ENCODE data around the gene ANKRD6. TPM values are rescaled to one million over a fixed set of nuclear protein-coding genes. Genes with fewer than 3 reads are reported as not detected.

The ANKRD6 gene
- polyA plus RNA-seq, 1 of the 3 experiments (the other 2 are of a cell fraction): 2.6 TPM

DNA sequence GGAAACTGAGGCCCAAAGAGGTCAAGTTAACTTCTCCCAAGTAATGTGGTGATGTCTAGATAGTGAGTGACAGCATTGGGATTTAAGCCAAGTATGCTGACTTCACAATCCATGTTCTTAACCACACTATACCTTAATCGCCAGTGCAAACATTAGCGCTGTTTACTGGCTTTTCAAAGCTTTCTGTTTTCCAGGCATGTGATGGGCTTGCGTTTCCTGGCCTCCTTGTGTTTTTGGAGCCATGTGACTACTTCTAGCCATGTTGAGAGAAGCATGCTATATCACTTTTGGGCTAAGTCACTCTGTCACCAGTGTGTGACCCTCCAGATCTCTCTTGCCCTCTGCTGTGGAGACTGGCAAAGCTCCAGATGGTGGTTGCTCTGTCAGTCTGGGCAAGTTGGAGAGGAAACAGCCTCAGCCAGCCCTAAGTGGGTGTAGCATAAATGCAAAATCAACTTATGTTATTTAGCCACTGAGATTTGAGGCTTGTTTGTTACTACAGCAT, 76.9 kb downstream of the ANKRD6 start:
- Histone ChIP-seq H3K9me2 (no peaks in the 10 kb centered on the region), H3K27ac (ENCODE audit: low read depth in 2 of 2, low read length in 1 of 2) (no peak overlapping the region), H3K4me1 (ENCODE audit: control insufficient read depth in 1 of 2, insufficient read depth in 2 of 2, low read depth in 1 of 2, low read length in 1 of 2) (peaks cover 0 to 6% of the 10 kb centered on the region in 2 experiments; a peak in 1 of 4 replicates), H3K4me2 (no peak overlapping the region), H3K9ac (no peak overlapping the region), H2AFZ (ENCODE audit: low read depth) (no peak overlapping the region), H3F3A (replicated peaks; ENCODE audit: insufficient read depth) (no peaks in the 10 kb centered on the region), H3K36me3 (replicated peaks in 1 of 2; ENCODE audit: control insufficient read depth in 1 of 2, insufficient read depth in 2 of 2, low read length in 1 of 2) (no peaks in the 10 kb centered on the region), H3K4me3 (ENCODE audit: low read depth in 2 of 2, low read length in 1 of 2) (no peak overlapping the region), H3K9me3 (no peaks in the 10 kb centered on the region), H4K20me1 (ENCODE audit: insufficient read depth) (no peaks in the 10 kb centered on the region), H3K27me3 (ENCODE audit: insufficient read depth) (no peaks in the 10 kb centered on the region), H3K79me2 (ENCODE audit: insufficient read depth) (no peaks in the 10 kb centered on the region)
- TF ChIP-seq POLR2AphosphoS5 (IDR thresholded peaks at IDR 0.05; ENCODE audit: low read depth, low read length): no peak
- TF ChIP-seq FOXJ3 (CRISPR knock-in tag; IDR thresholded peaks at IDR 0.05): no peak
- no peak for TF ChIP-seq GABPA (IDR thresholded peaks at IDR 0.05; ENCODE audit: low read depth)
- no peak for TF ChIP-seq EP300 (IDR thresholded peaks at IDR 0.05; ENCODE audit: borderline replicate concordance in 1 of 2, low read depth in 1 of 2, low read length in 1 of 2)
- CTCF ChIA-PET: no interaction called here
- POLR2A ChIA-PET: no interaction called here
- 85% methylated on average over 3 of the region's 3 CpGs for WGBS (ENCODE audit: low lambda C conversion rate)
- DNase-seq: peak; percentile 24

DNA sequence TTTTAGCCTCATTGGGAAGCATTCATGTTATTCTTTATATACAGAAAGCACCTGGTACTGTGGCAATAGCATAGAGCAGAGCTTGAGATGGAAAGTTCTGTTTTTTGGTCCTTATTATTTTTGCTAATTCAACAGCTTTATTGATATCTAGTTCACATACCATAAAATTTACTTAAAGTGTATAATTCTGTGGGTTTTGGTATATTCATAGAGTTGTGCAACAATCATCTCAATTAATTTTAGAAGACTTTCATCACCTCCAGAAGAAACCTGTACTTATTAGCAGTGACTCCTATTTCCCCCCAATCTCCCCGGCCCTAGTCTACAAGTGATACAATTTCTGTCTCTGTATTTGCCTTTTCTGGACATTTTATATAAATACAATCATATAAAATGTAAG, 77.4 kb downstream of the ANKRD6 start:
- H3K4me1 ChIP-seq (ENCODE audit: control insufficient read depth in 1 of 2, insufficient read depth in 2 of 2, low read depth in 1 of 2, low read length in 1 of 2): peaks cover 0 to 6% of the 10 kb centered on the region in 2 experiments; a peak in 1 of 4 replicates
- no peaks in the 10 kb centered on the region for H3K9me2 ChIP-seq
- H3K27me3 ChIP-seq (ENCODE audit: insufficient read depth): no peaks in the 10 kb centered on the region
- H3K9ac ChIP-seq: no peak overlapping the region
- no peak overlapping the region for H2AFZ ChIP-seq (ENCODE audit: low read depth)
- ChIA-PET POLR2A (no interaction called here), CTCF (interaction anchor here (0.6 kb wide), 1 partner anchor 89 kb away, joined by 3 read pairs; no protein-coding TSS in a partner anchor)
- H3F3A ChIP-seq (replicated peaks; ENCODE audit: insufficient read depth): no peaks in the 10 kb centered on the region
- no peak overlapping the region for H3K27ac ChIP-seq (ENCODE audit: low read depth in 2 of 2, low read length in 1 of 2)
- WGBS (ENCODE audit: low lambda C conversion rate): 60% methylated on average over 1 of the region's 1 CpG
- H3K36me3 ChIP-seq (replicated peaks in 1 of 2; ENCODE audit: control insufficient read depth in 1 of 2, insufficient read depth in 2 of 2, low read length in 1 of 2): no peaks in the 10 kb centered on the region
- H3K4me2 ChIP-seq: no peak overlapping the region
- DNase-seq: no peak
- no peaks in the 10 kb centered on the region for H3K79me2 ChIP-seq (ENCODE audit: insufficient read depth)
- no peaks in the 10 kb centered on the region for H4K20me1 ChIP-seq (ENCODE audit: insufficient read depth)
- H3K9me3 ChIP-seq: no peaks in the 10 kb centered on the region
- no peak overlapping the region for H3K4me3 ChIP-seq (ENCODE audit: low read depth in 2 of 2, low read length in 1 of 2)
- TF ChIP-seq, protein P1, sequence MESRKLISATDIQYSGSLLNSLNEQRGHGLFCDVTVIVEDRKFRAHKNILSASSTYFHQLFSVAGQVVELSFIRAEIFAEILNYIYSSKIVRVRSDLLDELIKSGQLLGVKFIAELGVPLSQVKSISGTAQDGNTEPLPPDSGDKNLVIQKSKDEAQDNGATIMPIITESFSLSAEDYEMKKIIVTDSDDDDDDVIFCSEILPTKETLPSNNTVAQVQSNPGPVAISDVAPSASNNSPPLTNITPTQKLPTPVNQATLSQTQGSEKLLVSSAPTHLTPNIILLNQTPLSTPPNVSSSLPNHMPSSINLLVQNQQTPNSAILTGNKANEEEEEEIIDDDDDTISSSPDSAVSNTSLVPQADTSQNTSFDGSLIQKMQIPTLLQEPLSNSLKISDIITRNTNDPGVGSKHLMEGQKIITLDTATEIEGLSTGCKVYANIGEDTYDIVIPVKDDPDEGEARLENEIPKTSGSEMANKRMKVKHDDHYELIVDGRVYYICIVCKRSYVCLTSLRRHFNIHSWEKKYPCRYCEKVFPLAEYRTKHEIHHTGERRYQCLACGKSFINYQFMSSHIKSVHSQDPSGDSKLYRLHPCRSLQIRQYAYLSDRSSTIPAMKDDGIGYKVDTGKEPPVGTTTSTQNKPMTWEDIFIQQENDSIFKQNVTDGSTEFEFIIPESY (IDR thresholded peaks at IDR 0.05; ENCODE audit: borderline replicate concordance, low read depth): no peak
- TF ChIP-seq RCOR1 (IDR thresholded peaks at IDR 0.05; ENCODE audit: low read length) (no peak), RXRA (IDR thresholded peaks at IDR 0.05; ENCODE audit: borderline replicate concordance, low read depth) (no peak), GABPA (IDR thresholded peaks at IDR 0.05; ENCODE audit: low read depth) (no peak), GATA2 (CRISPR knock-in tag; IDR thresholded peaks at IDR 0.05) (no peak), JUND (IDR thresholded peaks at IDR 0.05) (no peak), SMC3 (IDR thresholded peaks at IDR 0.05; ENCODE audit: low read depth, low read length) (no peak), MEF2A (IDR thresholded peaks at IDR 0.05; ENCODE audit: borderline replicate concordance, low read depth) (no peak), FOSL2 (IDR thresholded peaks at IDR 0.05; ENCODE audit: borderline replicate concordance, low read depth) (no peak), SIN3A (IDR thresholded peaks at IDR 0.05; ENCODE audit: borderline replicate concordance, low read depth, low read length) (no peak), TAF1 (IDR thresholded peaks at IDR 0.05; ENCODE audit: borderline replicate concordance, low read depth, low read length) (no peak)
- TF ChIP-seq, protein P2, sequence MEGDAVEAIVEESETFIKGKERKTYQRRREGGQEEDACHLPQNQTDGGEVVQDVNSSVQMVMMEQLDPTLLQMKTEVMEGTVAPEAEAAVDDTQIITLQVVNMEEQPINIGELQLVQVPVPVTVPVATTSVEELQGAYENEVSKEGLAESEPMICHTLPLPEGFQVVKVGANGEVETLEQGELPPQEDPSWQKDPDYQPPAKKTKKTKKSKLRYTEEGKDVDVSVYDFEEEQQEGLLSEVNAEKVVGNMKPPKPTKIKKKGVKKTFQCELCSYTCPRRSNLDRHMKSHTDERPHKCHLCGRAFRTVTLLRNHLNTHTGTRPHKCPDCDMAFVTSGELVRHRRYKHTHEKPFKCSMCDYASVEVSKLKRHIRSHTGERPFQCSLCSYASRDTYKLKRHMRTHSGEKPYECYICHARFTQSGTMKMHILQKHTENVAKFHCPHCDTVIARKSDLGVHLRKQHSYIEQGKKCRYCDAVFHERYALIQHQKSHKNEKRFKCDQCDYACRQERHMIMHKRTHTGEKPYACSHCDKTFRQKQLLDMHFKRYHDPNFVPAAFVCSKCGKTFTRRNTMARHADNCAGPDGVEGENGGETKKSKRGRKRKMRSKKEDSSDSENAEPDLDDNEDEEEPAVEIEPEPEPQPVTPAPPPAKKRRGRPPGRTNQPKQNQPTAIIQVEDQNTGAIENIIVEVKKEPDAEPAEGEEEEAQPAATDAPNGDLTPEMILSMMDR (IDR thresholded peaks at IDR 0.05): no peak
- TF ChIP-seq, protein P3, sequence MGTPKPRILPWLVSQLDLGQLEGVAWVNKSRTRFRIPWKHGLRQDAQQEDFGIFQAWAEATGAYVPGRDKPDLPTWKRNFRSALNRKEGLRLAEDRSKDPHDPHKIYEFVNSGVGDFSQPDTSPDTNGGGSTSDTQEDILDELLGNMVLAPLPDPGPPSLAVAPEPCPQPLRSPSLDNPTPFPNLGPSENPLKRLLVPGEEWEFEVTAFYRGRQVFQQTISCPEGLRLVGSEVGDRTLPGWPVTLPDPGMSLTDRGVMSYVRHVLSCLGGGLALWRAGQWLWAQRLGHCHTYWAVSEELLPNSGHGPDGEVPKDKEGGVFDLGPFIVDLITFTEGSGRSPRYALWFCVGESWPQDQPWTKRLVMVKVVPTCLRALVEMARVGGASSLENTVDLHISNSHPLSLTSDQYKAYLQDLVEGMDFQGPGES (IDR thresholded peaks at IDR 0.05; ENCODE audit: low read depth, low read length): no peak
- TF ChIP-seq, protein P4, sequence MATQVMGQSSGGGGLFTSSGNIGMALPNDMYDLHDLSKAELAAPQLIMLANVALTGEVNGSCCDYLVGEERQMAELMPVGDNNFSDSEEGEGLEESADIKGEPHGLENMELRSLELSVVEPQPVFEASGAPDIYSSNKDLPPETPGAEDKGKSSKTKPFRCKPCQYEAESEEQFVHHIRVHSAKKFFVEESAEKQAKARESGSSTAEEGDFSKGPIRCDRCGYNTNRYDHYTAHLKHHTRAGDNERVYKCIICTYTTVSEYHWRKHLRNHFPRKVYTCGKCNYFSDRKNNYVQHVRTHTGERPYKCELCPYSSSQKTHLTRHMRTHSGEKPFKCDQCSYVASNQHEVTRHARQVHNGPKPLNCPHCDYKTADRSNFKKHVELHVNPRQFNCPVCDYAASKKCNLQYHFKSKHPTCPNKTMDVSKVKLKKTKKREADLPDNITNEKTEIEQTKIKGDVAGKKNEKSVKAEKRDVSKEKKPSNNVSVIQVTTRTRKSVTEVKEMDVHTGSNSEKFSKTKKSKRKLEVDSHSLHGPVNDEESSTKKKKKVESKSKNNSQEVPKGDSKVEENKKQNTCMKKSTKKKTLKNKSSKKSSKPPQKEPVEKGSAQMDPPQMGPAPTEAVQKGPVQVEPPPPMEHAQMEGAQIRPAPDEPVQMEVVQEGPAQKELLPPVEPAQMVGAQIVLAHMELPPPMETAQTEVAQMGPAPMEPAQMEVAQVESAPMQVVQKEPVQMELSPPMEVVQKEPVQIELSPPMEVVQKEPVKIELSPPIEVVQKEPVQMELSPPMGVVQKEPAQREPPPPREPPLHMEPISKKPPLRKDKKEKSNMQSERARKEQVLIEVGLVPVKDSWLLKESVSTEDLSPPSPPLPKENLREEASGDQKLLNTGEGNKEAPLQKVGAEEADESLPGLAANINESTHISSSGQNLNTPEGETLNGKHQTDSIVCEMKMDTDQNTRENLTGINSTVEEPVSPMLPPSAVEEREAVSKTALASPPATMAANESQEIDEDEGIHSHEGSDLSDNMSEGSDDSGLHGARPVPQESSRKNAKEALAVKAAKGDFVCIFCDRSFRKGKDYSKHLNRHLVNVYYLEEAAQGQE (IDR thresholded peaks at IDR 0.05; ENCODE audit: low read depth, low read length): no peak
- TF ChIP-seq, protein P5, sequence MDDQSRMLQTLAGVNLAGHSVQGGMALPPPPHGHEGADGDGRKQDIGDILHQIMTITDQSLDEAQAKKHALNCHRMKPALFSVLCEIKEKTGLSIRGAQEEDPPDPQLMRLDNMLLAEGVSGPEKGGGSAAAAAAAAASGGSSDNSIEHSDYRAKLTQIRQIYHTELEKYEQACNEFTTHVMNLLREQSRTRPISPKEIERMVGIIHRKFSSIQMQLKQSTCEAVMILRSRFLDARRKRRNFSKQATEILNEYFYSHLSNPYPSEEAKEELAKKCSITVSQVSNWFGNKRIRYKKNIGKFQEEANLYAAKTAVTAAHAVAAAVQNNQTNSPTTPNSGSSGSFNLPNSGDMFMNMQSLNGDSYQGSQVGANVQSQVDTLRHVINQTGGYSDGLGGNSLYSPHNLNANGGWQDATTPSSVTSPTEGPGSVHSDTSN (IDR thresholded peaks at IDR 0.05): no peak
